H1 (cell line): ENCODE measurements around the gene AP1G2. TPM values are rescaled to one million over a fixed set of nuclear protein-coding genes. Genes with fewer than 3 reads are reported as not detected.

ENCODE experiments used
- CTCF ChIA-PET: fragments of 300-600 bp; sonication (Branson Sonifier 250); formaldehyde crosslinking; loops from one replicate; lab custom pipeline; 2021; ENCODE audit not compliant: partially characterized antibody; lab: Charles Lee
- POLR2A ChIA-PET: fragments of 300-600 bp; sonication (Branson Sonifier 250); formaldehyde crosslinking; loops from one replicate; lab custom pipeline; 2021; ENCODE audit warnings: inconsistent platforms; ENCODE audit not compliant: partially characterized antibody; lab: Charles Lee
- DNase-seq, 2 experiments: peaks; one replicate each; pipeline versions ENCODE4 v3.0.0 to v3.0.0-alpha.2; 2010 to 2022; ENCODE audit warnings: low spot score in 2 of 2, low read depth in 1 of 2, mixed read lengths in 1 of 2
- FAIRE-seq: peaks from 2 replicates; lab custom pipeline; 2011; peaks lifted over from hg19 to GRCh38; lab: Jason Lieb, UNC
- H2AFZ ChIP-seq: 2 replicates; pipeline ENCODE4 v1.8.1; 2012; ENCODE audit warnings: low read length, inconsistent platforms
- H2AK5ac ChIP-seq: 2 replicates; pipeline ENCODE4 v1.6.1; 2013; ENCODE audit warnings: low read depth, low read length
- H2BK120ac ChIP-seq: replicated peaks from 2 replicates; pipeline ENCODE3; 2013; ENCODE audit warnings: low read depth, low read length, inconsistent platforms
- H2BK12ac ChIP-seq: 2 replicates; pipeline ENCODE4 v1.6.1; 2013; ENCODE audit warnings: low read depth, low read length
- H2BK15ac ChIP-seq: 2 replicates; pipeline ENCODE4 v1.6.1; 2013; ENCODE audit warnings: low read length
- H2BK20ac ChIP-seq: 2 replicates; pipeline ENCODE4 v1.6.1; 2013; ENCODE audit warnings: low read length
- H2BK5ac ChIP-seq: 2 replicates; pipeline ENCODE4 v1.6.1; 2013; ENCODE audit warnings: low read depth, low read length
- H3K14ac ChIP-seq: 2 replicates; pipeline ENCODE4 v1.6.1; 2013; ENCODE audit warnings: inconsistent platforms; ENCODE audit not compliant: insufficient read length
- H3K18ac ChIP-seq: 2 replicates; pipeline ENCODE4 v1.6.1; 2013; ENCODE audit warnings: low read length; ENCODE audit errors: extremely low read depth
- H3K23ac ChIP-seq: 2 replicates; pipeline ENCODE4 v1.6.1; 2013; ENCODE audit warnings: inconsistent platforms; ENCODE audit not compliant: insufficient read length
- H3K23me2 ChIP-seq: 2 replicates; pipeline ENCODE4 v1.6.1; 2013; ENCODE audit warnings: low read depth, low read length
- H3K27ac ChIP-seq: 2 replicates; pipeline ENCODE4 v1.6.1; 2011; ENCODE audit warnings: low read depth, low read length, inconsistent platforms
- H3K27me3 ChIP-seq, 4 experiments: replicated peaks in 1 of 4; 1 replicate in 1 of 4; 2 replicates in 3 of 4; pipeline versions ENCODE4 v1.6.1 to v1.8.1; 2011 to 2013; ENCODE audit warnings: low read length in 3 of 4, mild to moderate bottlenecking in 3 of 4, inconsistent platforms in 2 of 4, mixed read lengths in 2 of 4, moderate library complexity in 1 of 4; ENCODE audit not compliant: control insufficient read depth in 3 of 4, insufficient read depth in 3 of 4; ENCODE audit errors: extremely low read depth in 1 of 4
- H3K36me3 ChIP-seq, 4 experiments: 2 replicates each; pipeline versions ENCODE4 v1.6.1 to v1.8.1; 2011 to 2013; ENCODE audit warnings: mild to moderate bottlenecking in 4 of 4, low read length in 3 of 4, moderate library complexity in 2 of 4, control low read depth in 1 of 4, inconsistent platforms in 1 of 4; ENCODE audit not compliant: insufficient read depth in 4 of 4, control insufficient read depth in 2 of 4
- H3K4ac ChIP-seq: replicated peaks from 2 replicates; pipeline ENCODE3; 2013; ENCODE audit warnings: low read length, low read depth, mixed read lengths, inconsistent platforms; ENCODE audit not compliant: insufficient read length
- H3K4me1 ChIP-seq, 4 experiments: replicated peaks in 1 of 4; 1 replicate in 1 of 4; 2 replicates in 3 of 4; pipeline versions ENCODE4 v1.6.1 to v1.8.1; 2011 to 2013; ENCODE audit warnings: low read length in 3 of 4, inconsistent platforms in 2 of 4, mixed read lengths in 1 of 4; ENCODE audit not compliant: insufficient read depth in 4 of 4, control insufficient read depth in 3 of 4
- H3K4me2 ChIP-seq, 2 experiments: 2 replicates each; pipeline versions ENCODE4 v1.6.1 to v1.8.1; 2011 to 2013; ENCODE audit warnings: low read depth in 2 of 2, low read length in 2 of 2, control low read depth in 1 of 2, inconsistent platforms in 1 of 2, mild to moderate bottlenecking in 1 of 2; ENCODE audit not compliant: insufficient read depth in 1 of 2
- H3K4me3 ChIP-seq, 4 experiments: fragments of 200-600, 300-600 bp in 1 of 4; sonication (generic), shearing (Covaris generic), sonication (Bioruptor Twin) in 1 of 4; 2 replicates each; pipeline versions ENCODE4 v1.5.1 to v1.8.1; 2011 to 2016; ENCODE audit warnings: low read length in 4 of 4, low read depth in 3 of 4, control low read depth in 2 of 4, inconsistent platforms in 2 of 4, mild to moderate bottlenecking in 2 of 4, mixed read lengths in 1 of 4, moderate library complexity in 1 of 4; ENCODE audit not compliant: insufficient read depth in 2 of 4; ENCODE audit errors: extremely low read depth in 1 of 4
- H3K56ac ChIP-seq: replicated peaks from 2 replicates; pipeline ENCODE3; 2013; ENCODE audit warnings: low read depth, mild to moderate bottlenecking, mixed read lengths, low read length, inconsistent platforms; ENCODE audit not compliant: insufficient read length
- H3K79me1 ChIP-seq: 2 replicates; pipeline ENCODE4 v1.6.1; 2013; ENCODE audit warnings: low read depth, low read length, control low read depth
- H3K79me2 ChIP-seq, 2 experiments: 2 replicates each; pipeline versions ENCODE4 v1.6.1 to v1.8.1; 2012 to 2013; ENCODE audit warnings: low read length in 2 of 2, mild to moderate bottlenecking in 2 of 2, inconsistent platforms in 1 of 2; ENCODE audit not compliant: insufficient read depth in 2 of 2, control insufficient read depth in 1 of 2
- H3K9ac ChIP-seq, 4 experiments: replicated peaks in 1 of 4; 1 replicate in 1 of 4; 2 replicates in 3 of 4; pipeline versions ENCODE4 v1.6.1 to v1.8.1; 2011 to 2013; ENCODE audit warnings: low read depth in 3 of 4, low read length in 3 of 4, control low read depth in 2 of 4, mild to moderate bottlenecking in 2 of 4, moderate library complexity in 2 of 4, inconsistent platforms in 1 of 4; ENCODE audit errors: extremely low read depth in 1 of 4
- H3K9me3 ChIP-seq, 2 experiments: 2 replicates each; pipeline versions ENCODE4 v1.6.1 to v1.8.1; 2012 to 2013; ENCODE audit warnings: mild to moderate bottlenecking in 2 of 2, moderate library complexity in 2 of 2, control low read depth in 1 of 2, inconsistent platforms in 1 of 2, low read depth in 1 of 2, low read length in 1 of 2, mixed read lengths in 1 of 2; ENCODE audit not compliant: insufficient read depth in 2 of 2
- H4K20me1 ChIP-seq, 2 experiments: replicated peaks in 1 of 2; 2 replicates each; pipeline versions ENCODE3 to v1.8.1; 2011 to 2013; ENCODE audit warnings: inconsistent platforms in 2 of 2, low read length in 2 of 2, mild to moderate bottlenecking in 1 of 2; ENCODE audit not compliant: insufficient read depth in 2 of 2, control insufficient read depth in 1 of 2
- H4K5ac ChIP-seq: 2 replicates; pipeline ENCODE4 v1.6.1; 2013; ENCODE audit warnings: low read length, low read depth, mixed read lengths, inconsistent platforms; ENCODE audit not compliant: insufficient read length
- H4K8ac ChIP-seq: 2 replicates; pipeline ENCODE4 v1.8.0; 2013; ENCODE audit warnings: mild to moderate bottlenecking, moderate library complexity, low read length, inconsistent platforms; ENCODE audit not compliant: insufficient read depth; ENCODE audit errors: extremely low read depth
- H4K91ac ChIP-seq: replicated peaks from 2 replicates; pipeline ENCODE3; 2013; ENCODE audit warnings: low read length, mixed read lengths, inconsistent platforms; ENCODE audit not compliant: insufficient read length
- CTCF ChIP-seq, 3 experiments: IDR thresholded peaks; 1 replicate in 2 of 3; 2 replicates in 1 of 3; pipeline versions ENCODE4 v1.5.1 to v1.6.1; 2011; ENCODE audit warnings: low read length in 3 of 3, mild to moderate bottlenecking in 3 of 3, inconsistent platforms in 2 of 3, low read depth in 1 of 3, moderate library complexity in 1 of 3; ENCODE audit not compliant: insufficient read depth in 1 of 3; ENCODE audit errors: control extremely low read depth in 1 of 3
- HDAC2 ChIP-seq, 2 experiments: fragments of 300-600 bp in 1 of 2; sonication (generic) in 1 of 2; IDR thresholded peaks; 2 replicates each; pipeline ENCODE4 v1.6.1; 2011 to 2012; ENCODE audit warnings: low read depth in 2 of 2, low read length in 2 of 2, mild to moderate bottlenecking in 2 of 2, moderate library complexity in 2 of 2, borderline replicate concordance in 1 of 2, inconsistent platforms in 1 of 2
- KDM4A ChIP-seq: IDR thresholded peaks from one replicate; pipeline ENCODE4 v1.7.1; 2012; ENCODE audit warnings: low read depth, mild to moderate bottlenecking, moderate library complexity, low read length, inconsistent platforms; ENCODE audit not compliant: severe bottlenecking
- MAX ChIP-seq: IDR thresholded peaks from 2 replicates; pipeline ENCODE4 v1.6.1; 2012; ENCODE audit warnings: inconsistent platforms
- SIRT6 ChIP-seq: IDR thresholded peaks from one replicate; pipeline ENCODE4 v1.7.1; 2012; ENCODE audit warnings: low read length, inconsistent platforms
- USF2 ChIP-seq: IDR thresholded peaks from 2 replicates; pipeline ENCODE4 v1.6.1; 2011; ENCODE audit warnings: low read length, improper control_type of control experiment
- ZNF274 ChIP-seq: IDR thresholded peaks from 2 replicates; pipeline ENCODE4 v1.7.0; 2012; ENCODE audit warnings: low read length, borderline replicate concordance; ENCODE audit errors: extremely low read depth
- WGBS, 2 experiments: shearing (Covaris generic) in 1 of 2; methylation state at CpG; one replicate each; pipeline versions ENCODE4 v1.1.6 to v1.1.7; 2013 to 2015; ENCODE audit warnings: low lambda C conversion rate in 2 of 2, mixed read lengths in 2 of 2, inconsistent platforms in 1 of 2, low coverage in 1 of 2, missing lambda C conversion rate in 1 of 2; ENCODE audit not compliant: insufficient replicate concordance in 2 of 2, insufficient coverage in 1 of 2, insufficient read length in 1 of 2; ENCODE audit errors: extremely low coverage in 1 of 2, missing lambda C conversion rate in 1 of 2; 5-methylcytosine and 5-hydroxymethylcytosine counted together
- polyA plus RNA-seq, 7 experiments: library from polyadenylated mRNA; depleted of rRNA in 3 of 7; stranded (reverse) in 5 of 7; unstranded in 2 of 7; fragments of >200 nt in 5 of 7; fragments of 200-250 nt in 2 of 7; gene quantifications; 1 replicate in 5 of 7; 2 replicates in 1 of 7; 4 replicates in 1 of 7; pipeline versions ENCODE4 v1.2.1 to v1.2.3, GENCODE V29; 2011 to 2013; ENCODE audit warnings: missing spikeins in 2 of 7, mixed read lengths in 2 of 7
- total RNA-seq: library from RNA; stranded (reverse); fragmentation: NEBNext Ultra II Directional; extraction: Animal tissue kit (Norgen Biotek cat#: 25700); gene quantifications from 2 replicates; pipeline ENCODE4 v1.2.1, GENCODE V29; 2021

Gene AP1G2
- total and polyA plus RNA-seq, 2 of the 8 experiments (the other 6 are each of a cell fraction or from before 2014, with no cell fraction given) = 70.9 to 134 TPM

- Histone ChIP-seq H4K8ac (no peak overlapping the region), H3K23me2 (no peaks in the 10 kb centered on the region), H4K5ac (no peak overlapping the region), H3K14ac (no peak overlapping the region), H3K79me1 (no peaks in the 10 kb centered on the region), H2BK12ac (no peak overlapping the region), H3K23ac (no peak overlapping the region), H3K4me3 (no peak overlapping the region), H2BK20ac (no peak overlapping the region), H3K27me3 (peaks cover 0 to 4% (median 0%) of the 10 kb centered on the region in 4 experiments; a peak in 1 of 7 replicates), H2BK5ac (no peak overlapping the region), H3K27ac (no peak overlapping the region), H2AK5ac (no peak overlapping the region), H4K91ac (no peak overlapping the region), H2BK120ac (no peak overlapping the region), H4K20me1 (no peaks in the 10 kb centered on the region), H3K4ac (no peak overlapping the region), H3K18ac (no peak overlapping the region), H2AFZ (no peak overlapping the region), H3K4me2 (no peak overlapping the region), H3K9me3 (no peaks in the 10 kb centered on the region), H3K56ac (no peak overlapping the region), H3K4me1 (peaks cover 7 to 14% (median 9%) of the 10 kb centered on the region in 4 experiments), H2BK15ac (no peak overlapping the region), H3K36me3 (no peaks in the 10 kb centered on the region), H3K79me2 (no peaks in the 10 kb centered on the region), H3K9ac (no peak overlapping the region)
- WGBS, 2 experiments = 83% methylated on average over 7 of the region's 8 CpGs; no CpG with 5 or more reads in 1 of the 2 experiments
- no peak for FAIRE-seq
- no peak for DNase-seq
- ChIA-PET CTCF (interaction anchor here (2.0 to 70.5 kb wide), 4 partner anchors 9 to 39 kb away, joined by 8 to 2092 read pairs (median 662); partner anchors contain the start of genes AP1G2, NGDN, THTPA and ZFHX2), POLR2A (interaction anchor here (0.9 to 48.3 kb wide), 3 partner anchors 29 to 589 kb away, joined by 3 to 1523 read pairs (median 11); partner anchors contain the start of genes AP1G2, THTPA and ZFHX2)
- TF ChIP-seq HDAC2 (IDR thresholded peaks at IDR 0.05; ENCODE audit: borderline replicate concordance in 1 of 2, low read depth in 2 of 2, low read length in 2 of 2) (no peak), MAX (no peak), CTCF (IDR thresholded peaks at IDR 0.05; ENCODE audit: control extremely low read depth in 1 of 3, insufficient read depth in 1 of 3, low read depth in 1 of 3, low read length in 3 of 3) (no peak), SIRT6 (no peak), ZNF274 (no peak), USF2 (no peak), KDM4A (no peak)
Observed at GRCh38 chr14:23513818-23514643, 53.6 kb downstream of the AP1G2 start.
